ENCODE results near the gene GNB1L.

Gene GNB1L

GRCh38 chr22:19757140-19757984 is 97.3 kb downstream of the GNB1L start:
- DNase-seq (ENCODE audit: insufficient read length, low spot score) (no peak), FAIRE-seq (no peak)
- TF ChIP-seq CTCF (IDR thresholded peaks at IDR 0.05; ENCODE audit: insufficient read depth, missing control alignments): no peak

GRCh38 chr22:19756288-19757128 is 98.2 kb downstream of the GNB1L start:
- FAIRE-seq (no peak), DNase-seq (ENCODE audit: insufficient read length, low spot score) (no peak)
- TF ChIP-seq CTCF (IDR thresholded peaks at IDR 0.05; ENCODE audit: insufficient read depth, missing control alignments): peak; percentile 57

GRCh38 chr22:19755722-19756287 is 98.9 kb downstream of the GNB1L start:
- no peak for TF ChIP-seq CTCF (IDR thresholded peaks at IDR 0.05; ENCODE audit: insufficient read depth, missing control alignments)
- FAIRE-seq (no peak), DNase-seq (ENCODE audit: insufficient read length, low spot score) (no peak)

GRCh38 chr22:19755145-19755710 is 99.4 kb downstream of the GNB1L start:
- DNase-seq (ENCODE audit: insufficient read length, low spot score): no peak
- FAIRE-seq: no peak
- TF ChIP-seq CTCF (IDR thresholded peaks at IDR 0.05; ENCODE audit: insufficient read depth, missing control alignments): no peak

- FAIRE-seq (no peak), DNase-seq (ENCODE audit: insufficient read length, low spot score) (no peak)
- no peak for TF ChIP-seq CTCF (IDR thresholded peaks at IDR 0.05; ENCODE audit: insufficient read depth, missing control alignments)
Observed at GRCh38 chr22:19754701-19755144, 100.0 kb downstream of the GNB1L start.

GRCh38 chr22:19753996-19754700 is 100.5 kb downstream of the GNB1L start:
- TF ChIP-seq CTCF (IDR thresholded peaks at IDR 0.05; ENCODE audit: insufficient read depth, missing control alignments): no peak
- FAIRE-seq: no peak
- no peak for DNase-seq (ENCODE audit: insufficient read length, low spot score)

Measured in D721Med (cell line).